GM12878 (cell line): ENCODE measurements around the gene PLEKHG1. TPM values are rescaled to one million over a fixed set of nuclear protein-coding genes. Genes with fewer than 3 reads are reported as not detected.

Source experiments
- ATF7 ChIP-seq: fragments of 450-650 bp; IDR thresholded peaks from 2 replicates; pipeline ENCODE4 v1.6.1; 2016; ENCODE audit warnings: low read depth, mild to moderate bottlenecking
- BCL11A ChIP-seq: IDR thresholded peaks from 2 replicates; pipeline ENCODE4 v1.6.1; 2011; ENCODE audit warnings: low read depth, low read length
- BHLHE40 ChIP-seq, 2 experiments: fragments of 450-650 bp in 1 of 2; IDR thresholded peaks; 2 replicates each; pipeline ENCODE4 v1.6.1; 2011 to 2017; ENCODE audit warnings: low read depth in 2 of 2, borderline replicate concordance in 1 of 2, improper control_type of control experiment in 1 of 2, low read length in 1 of 2, mild to moderate bottlenecking in 1 of 2
- CBFB ChIP-seq: IDR thresholded peaks from 2 replicates; pipeline ENCODE4 v1.6.1; 2016; ENCODE audit warnings: antibody characterized with exemption, low read depth
- CHD1 ChIP-seq: IDR thresholded peaks from 2 replicates; pipeline ENCODE4 v1.6.1; 2012; ENCODE audit warnings: low read depth, low read length, improper control_type of control experiment
- CUX1 ChIP-seq: IDR thresholded peaks from 2 replicates; pipeline ENCODE4 v1.6.1; 2012; ENCODE audit warnings: improper control_type of control experiment, low read depth, low read length; ENCODE audit not compliant: insufficient replicate concordance
- EGR1 ChIP-seq, 2 experiments: IDR thresholded peaks; 1 replicate in 1 of 2; 2 replicates in 1 of 2; pipeline ENCODE4 v1.6.1; 2011 to 2012; ENCODE audit warnings: low read depth in 2 of 2, low read length in 2 of 2, borderline replicate concordance in 1 of 2, mild to moderate bottlenecking in 1 of 2, moderate library complexity in 1 of 2
- ETV6 ChIP-seq, 2 experiments: fragments of 450-650 bp in 1 of 2; IDR thresholded peaks in 1 of 2; conservative IDR thresholded peaks in 1 of 2; 2 replicates each; pipeline ENCODE4 v1.6.1; 2014; ENCODE audit warnings: antibody characterized with exemption in 1 of 2, borderline replicate concordance in 1 of 2, low read depth in 1 of 2, mild to moderate bottlenecking in 1 of 2, moderate library complexity in 1 of 2
- FOXK2 ChIP-seq: fragments of 450-650 bp; IDR thresholded peaks from 2 replicates; pipeline ENCODE4 v1.6.1; 2017; ENCODE audit warnings: mild to moderate bottlenecking, moderate library complexity
- IKZF1 ChIP-seq: fragments of 450-650 bp; conservative IDR thresholded peaks from 2 replicates; pipeline ENCODE4 v1.6.1; 2017; ENCODE audit warnings: antibody characterized with exemption, mild to moderate bottlenecking
- KAT2A ChIP-seq: conservative IDR thresholded peaks from 2 replicates; pipeline ENCODE4 v1.6.1; 2011; ENCODE audit warnings: low read depth, low read length; ENCODE audit not compliant: control insufficient read depth
- LARP7 ChIP-seq: fragments of 450-650 bp; IDR thresholded peaks from 2 replicates; pipeline ENCODE4 v1.6.1; 2017; ENCODE audit warnings: mild to moderate bottlenecking
- MLLT1 ChIP-seq: fragments of 450-650 bp; IDR thresholded peaks from 2 replicates; pipeline ENCODE4 v1.6.1; 2016; ENCODE audit warnings: mild to moderate bottlenecking
- MTA2 ChIP-seq: fragments of 450-650 bp; IDR thresholded peaks from 2 replicates; pipeline ENCODE4 v1.6.1; 2016; ENCODE audit warnings: low read depth, mild to moderate bottlenecking, moderate library complexity
- POLR2A ChIP-seq: IDR thresholded peaks from 2 replicates; pipeline ENCODE4 v1.6.1; 2011; ENCODE audit warnings: low read depth, mild to moderate bottlenecking, low read length
- RAD21 ChIP-seq: IDR thresholded peaks from 2 replicates; pipeline ENCODE4 v1.6.1; 2011; ENCODE audit warnings: mild to moderate bottlenecking, low read depth, low read length, moderate library complexity; ENCODE audit not compliant: insufficient read depth
- RB1 ChIP-seq: fragments of 450-650 bp; formaldehyde crosslinking; IDR thresholded peaks from 2 replicates; pipeline ENCODE4 v1.6.1; 2017; ENCODE audit warnings: mild to moderate bottlenecking, borderline replicate concordance
- RELB ChIP-seq: fragments of 450-650 bp; IDR thresholded peaks from 2 replicates; pipeline ENCODE4 v1.6.1; 2017; ENCODE audit warnings: low read depth, mild to moderate bottlenecking, moderate library complexity
- RFX5 ChIP-seq: IDR thresholded peaks from 2 replicates; pipeline ENCODE4 v1.6.1; 2011; ENCODE audit warnings: low read depth, low read length, improper control_type of control experiment
- RUNX3 ChIP-seq: IDR thresholded peaks from 2 replicates; pipeline ENCODE4 v1.6.1; 2012; ENCODE audit warnings: low read length, inconsistent platforms
- SMC3 ChIP-seq: IDR thresholded peaks from 2 replicates; pipeline ENCODE4 v1.6.1; 2011; ENCODE audit warnings: low read length, improper control_type of control experiment, borderline replicate concordance
- TCF12 ChIP-seq: IDR thresholded peaks from 2 replicates; pipeline ENCODE4 v1.6.1; 2011; ENCODE audit warnings: low read depth, mild to moderate bottlenecking, low read length
- polyA plus RNA-seq, 11 experiments: library from polyadenylated mRNA; depleted of rRNA in 4 of 11; unstranded in 6 of 11; stranded (reverse) in 5 of 11; fragments of >200 nt; fragmentation: Nextera tagmentation in 4 of 11; fragmentation: Illumina TruSeq in 1 of 11; extraction: Ambion mirVana in 4 of 11; extraction: Trizol in 1 of 11; gene quantifications; 1 replicate in 1 of 11; 2 replicates in 10 of 11; pipeline versions ENCODE4 v1.2.1 to v1.2.3, GENCODE V29; 2011 to 2016; ENCODE audit warnings: inconsistent platforms in 2 of 11, missing spikeins in 2 of 11, low read depth in 1 of 11
- total RNA-seq, 4 experiments: library from RNA; depleted of rRNA in 3 of 4; stranded (reverse); fragments of >200 nt in 3 of 4; fragmentation: Illumina TruSeq in 1 of 4; extraction: Trizol in 1 of 4; gene quantifications; 2 replicates each; pipeline versions ENCODE4 v1.2.1 to v1.2.3, GENCODE V29; 2013 to 2021

PLEKHG1 gene
- total and polyA plus RNA-seq, 10 of the 15 experiments (the other 5 are each of a cell fraction or from before 2014, with no cell fraction given): 0.77 to 17.2 (median 4.9) TPM

- no peak for TF ChIP-seq KAT2A
- peak in 1 of 2 experiments; percentile 46; a peak in 1 of 4 replicates for TF ChIP-seq BHLHE40 (IDR thresholded peaks at IDR 0.05; ENCODE audit: borderline replicate concordance in 1 of 2, low read depth in 2 of 2, low read length in 1 of 2)
- 0 out of 2 replicates have a peak, but pooled peaks have one; percentile 27 for TF ChIP-seq CBFB
- peak; percentile 45 for TF ChIP-seq RAD21
- no peak for TF ChIP-seq ATF7
- 0 out of 3 replicates have a peak, but pooled peaks of 1 of the 2 experiments have one; percentile 36 for TF ChIP-seq EGR1 (IDR thresholded peaks at IDR 0.05; ENCODE audit: borderline replicate concordance in 1 of 2, low read depth in 2 of 2, low read length in 2 of 2)
- peak; percentile 56 for TF ChIP-seq MTA2
- TF ChIP-seq RB1: peak; percentile 58; the same call in 1 of the 2 replicates
- TF ChIP-seq BCL11A: no peak
- TF ChIP-seq MLLT1: peak; percentile 34; the same call in 1 of the 2 replicates
- TF ChIP-seq CHD1: no peak
- no peak for TF ChIP-seq FOXK2
- TF ChIP-seq RFX5: no peak
- TF ChIP-seq POLR2A: peak; percentile 43; the same call in 1 of the 2 replicates
- TF ChIP-seq SMC3: peak; percentile 22
- TF ChIP-seq ETV6 (conservative IDR thresholded peaks at IDR 0.05 in 1 of 2, IDR thresholded peaks at IDR 0.05 in 1 of 2; ENCODE audit: borderline replicate concordance in 1 of 2, low read depth in 1 of 2): 0 out of 4 replicates have a peak, but pooled peaks of 1 of the 2 experiments have one; percentile 18
- TF ChIP-seq TCF12: no peak
- peak; percentile 62 for TF ChIP-seq IKZF1
- TF ChIP-seq RELB: peak; percentile 61; the same call in 1 of the 2 replicates
- TF ChIP-seq RUNX3: peak; percentile 25; the same call in 1 of the 2 replicates
- peak; percentile 50 for TF ChIP-seq LARP7
- TF ChIP-seq CUX1: no peak
Observed at GRCh38 chr6:150600301-150601017, 774 bp downstream of the PLEKHG1 start (continued).
